ENCODE data around the gene MACROH2A2. TPM values are rescaled to one million over a fixed set of nuclear protein-coding genes. Genes with fewer than 3 reads are reported as not detected.

MACROH2A2 gene
- polyA plus RNA-seq (2011; rRNA removed), result 2.7 TPM in 2 replicates
- 1.4 and 1.5 TPM in 2 replicates for polyA minus RNA-seq (2011; rRNA and poly(A)+ RNA removed)

DNA sequence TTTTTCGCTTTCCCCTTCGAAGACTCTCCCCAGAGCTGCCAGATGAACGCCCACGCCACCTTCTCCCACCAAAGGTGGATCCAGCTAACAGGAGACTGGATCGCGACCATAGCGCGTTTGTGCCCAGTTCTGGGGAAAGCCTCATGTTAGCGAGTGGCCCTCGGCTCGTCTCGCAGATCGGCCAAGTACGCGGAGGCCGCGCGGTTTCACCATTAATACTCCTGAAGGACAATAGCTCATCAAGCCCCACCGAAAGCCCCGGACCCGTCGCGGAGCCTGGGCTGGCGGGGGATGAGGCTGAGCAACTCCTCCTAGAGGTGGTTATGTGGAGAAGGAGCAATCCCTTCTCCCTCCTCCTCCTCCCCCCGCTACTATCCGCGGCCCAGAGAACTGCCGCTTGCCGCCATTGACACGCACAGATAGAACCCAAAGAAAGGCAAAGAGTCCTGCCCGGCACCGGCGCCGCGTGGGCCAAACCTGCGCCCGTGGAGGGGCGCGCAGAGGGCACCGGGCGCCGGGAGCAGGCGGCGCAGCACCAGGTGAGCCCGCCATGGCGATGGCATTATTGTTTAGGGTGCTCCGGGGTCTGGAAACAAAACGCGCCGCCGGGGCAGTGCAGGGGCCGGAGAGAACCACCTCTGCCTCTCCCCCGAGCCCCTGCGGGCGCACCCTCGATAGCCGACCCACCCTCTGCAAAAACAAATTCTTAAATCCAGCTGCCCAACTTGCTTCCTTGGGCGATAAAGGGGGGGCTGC, at the start of gene MACROH2A2:
Gene MACROH2A2 (plus strand): TSS at position 385 of the 756 bp plus-strand sequence. CDS start 22,813 bp downstream, outside the sequence.
- ChIA-PET CTCF (no interaction called here), POLR2A (no interaction called here)
- peak within 1 kb of the TSS; percentile 54 for H3K4me3 ChIP-seq (ENCODE audit: low read depth, low read length)
- peak; percentile 47 for TF ChIP-seq CTCF (IDR thresholded peaks at IDR 0.05; ENCODE audit: insufficient read depth, low read depth, low read length)
- peaks cover 21% of the 10 kb centered on the region for H3K27me3 ChIP-seq (ENCODE audit: control insufficient read depth, insufficient read depth, low read length)
- no peaks in the 10 kb centered on the region for H3K36me3 ChIP-seq (ENCODE audit: control insufficient read depth, insufficient read depth, low read length)
- peak; percentile 21 for DNase-seq (ENCODE audit: low read depth)

- Histone ChIP-seq H3K36me3 (ENCODE audit: control insufficient read depth, insufficient read depth, low read length) (no peaks in the 10 kb centered on the region), H3K4me3 (ENCODE audit: low read depth, low read length) (no peak overlapping the region), H3K27me3 (ENCODE audit: control insufficient read depth, insufficient read depth, low read length) (peaks cover 3% of the 10 kb centered on the region)
- no peak for DNase-seq (ENCODE audit: low read depth)
- CTCF ChIA-PET, result interaction anchor here (0.7 to 1.0 kb wide), 2 partner anchors 11 to 109 kb away, joined by 3 to 4 read pairs; no protein-coding TSS in a partner anchor
- POLR2A ChIA-PET, result no interaction called here
- no peak for TF ChIP-seq CTCF (IDR thresholded peaks at IDR 0.05; ENCODE audit: insufficient read depth, low read depth, low read length)
These were observed 45.4 kb upstream of the MACROH2A2 start for GRCh38 chr10:70007116-70007820.

DNA sequence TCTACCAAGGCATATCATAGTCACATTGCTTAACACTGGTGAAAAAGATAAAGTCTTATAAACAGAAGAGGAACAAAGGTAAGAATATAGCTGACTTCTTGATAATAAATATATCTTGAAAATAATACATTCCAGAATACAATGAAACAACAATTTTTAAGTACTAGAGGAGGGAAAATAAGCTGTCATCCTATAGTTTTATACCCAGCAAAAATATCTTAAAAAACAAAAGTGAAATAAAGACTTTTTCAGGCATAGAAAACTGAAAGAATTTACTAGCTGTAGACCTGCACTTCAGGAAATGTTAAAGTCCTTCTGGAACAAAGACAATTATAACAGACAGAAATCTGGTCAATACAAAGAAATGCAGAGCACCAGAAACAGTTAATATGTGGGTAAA, 21.4 kb upstream of the MACROH2A2 start:
- H3K27me3 ChIP-seq (ENCODE audit: control insufficient read depth, insufficient read depth, low read length), result peaks cover 4% of the 10 kb centered on the region; the same call in 1 of the 2 replicates
- TF ChIP-seq CTCF (IDR thresholded peaks at IDR 0.05; ENCODE audit: insufficient read depth, low read depth, low read length), result no peak
- no peak overlapping the region for H3K4me3 ChIP-seq (ENCODE audit: low read depth, low read length)
- ChIA-PET POLR2A (no interaction called here), CTCF (interaction anchor here (1.3 kb wide), 1 partner anchor 73 kb away, joined by 4 read pairs; no protein-coding TSS in a partner anchor)
- no peaks in the 10 kb centered on the region for H3K36me3 ChIP-seq (ENCODE audit: control insufficient read depth, insufficient read depth, low read length)
- DNase-seq (ENCODE audit: low read depth), result no peak

DNA sequence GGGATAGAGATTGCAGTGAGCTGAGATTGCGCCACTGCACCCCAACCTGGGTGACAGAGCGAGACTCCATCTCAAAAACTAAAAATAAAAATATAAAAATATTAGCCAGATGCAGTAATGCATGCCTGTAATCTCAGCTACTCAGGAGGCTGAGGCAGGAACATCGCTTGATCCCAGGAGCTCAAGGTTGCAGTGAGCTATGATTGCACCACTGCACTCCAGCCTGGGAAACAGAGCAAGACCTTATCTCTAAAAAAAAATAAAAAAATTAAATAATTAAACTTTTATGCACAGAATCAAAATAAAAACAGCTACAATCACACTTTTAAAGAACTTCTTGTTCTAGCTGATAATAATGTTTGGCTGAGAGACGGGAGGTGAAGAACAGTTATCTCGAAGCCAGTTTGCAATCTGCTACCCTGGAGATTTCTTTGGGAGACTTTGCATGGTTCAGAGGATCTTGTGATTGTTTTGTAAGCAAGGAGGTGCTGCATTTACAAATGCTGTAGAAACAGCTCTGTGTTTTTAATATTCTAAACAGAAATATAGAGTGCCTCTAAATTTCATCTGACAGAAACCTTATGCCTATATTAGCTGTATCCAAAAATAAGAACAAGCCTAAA, 19.9 kb upstream of the MACROH2A2 start:
- POLR2A ChIA-PET, result no interaction called here

More for the DNA sequence above, 19.9 kb upstream of the MACROH2A2 start:
- DNase-seq (ENCODE audit: low read depth), result no peak
- Histone ChIP-seq H3K4me3 (ENCODE audit: low read depth, low read length) (no peak overlapping the region), H3K36me3 (ENCODE audit: control insufficient read depth, insufficient read depth, low read length) (no peaks in the 10 kb centered on the region), H3K27me3 (ENCODE audit: control insufficient read depth, insufficient read depth, low read length) (peaks cover 4% of the 10 kb centered on the region; the same call in 1 of the 2 replicates)
- TF ChIP-seq CTCF (IDR thresholded peaks at IDR 0.05; ENCODE audit: insufficient read depth, low read depth, low read length), result no peak
- CTCF ChIA-PET, result interaction anchor here (1.0 kb wide), 1 partner anchor 116 kb away, joined by 3 read pairs; no protein-coding TSS in a partner anchor

Data from BJ (cell line).